ENCODE measurements around the gene FHL2.

The FHL2 gene

DNA sequence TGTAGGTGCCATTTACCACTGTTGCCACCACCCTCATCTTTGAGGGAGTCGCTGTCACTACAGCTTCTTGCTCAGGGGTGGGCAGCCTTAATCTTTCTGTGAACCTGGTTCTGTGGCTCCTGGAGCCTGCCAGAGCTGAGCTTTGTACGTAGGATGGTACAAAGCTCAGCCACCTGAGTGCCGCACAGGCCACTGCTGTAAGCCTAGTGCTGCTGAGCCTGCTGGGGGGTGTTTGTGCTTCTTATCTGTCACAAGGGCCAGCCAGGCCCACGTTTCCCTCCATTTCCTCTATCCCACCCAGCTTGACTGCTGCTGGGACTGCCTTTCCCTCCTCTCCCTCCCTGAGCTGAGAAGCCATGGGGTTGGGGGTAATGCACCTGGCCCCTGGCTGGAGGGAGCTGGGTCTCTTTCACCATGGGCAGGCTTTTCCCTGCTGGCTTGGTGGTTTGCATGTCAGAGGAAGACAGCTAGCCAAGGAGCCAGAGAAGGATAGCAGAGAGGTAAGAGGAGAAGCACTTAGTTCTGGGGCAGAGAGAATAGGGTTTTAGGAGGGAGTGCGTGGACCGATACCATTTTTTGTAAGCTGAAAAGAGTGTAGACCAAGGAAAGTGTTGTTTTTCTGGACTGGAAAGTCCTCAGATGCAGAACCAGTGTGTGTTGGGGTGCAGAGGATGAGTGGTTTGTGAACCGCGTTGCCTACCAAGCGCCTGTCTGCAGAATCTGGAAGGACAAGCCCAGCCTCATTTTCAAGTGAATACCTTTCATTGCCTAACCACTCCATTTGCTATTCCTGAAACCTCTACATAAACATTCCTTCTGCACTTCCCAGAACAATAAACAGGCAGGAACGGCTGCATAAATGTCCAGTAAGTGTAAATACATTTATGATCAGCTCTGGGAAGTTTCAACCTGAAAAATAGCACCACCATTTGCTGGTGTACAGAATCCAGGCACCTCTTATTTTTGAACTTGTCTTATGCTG is 45.1 kb upstream of the FHL2 start:
- no peaks in the 10 kb centered on the region; the same call in 1 of the 2 replicates for H3K27me3 ChIP-seq (replicated peaks; ENCODE audit: control insufficient read depth, insufficient read depth, low read length)
- H3K36me3 ChIP-seq (ENCODE audit: control insufficient read depth, insufficient read depth, low read length) = no peaks in the 10 kb centered on the region
- no peak for DNase-seq (ENCODE audit: extremely low read depth, insufficient read length)
- TF ChIP-seq, protein P1, sequence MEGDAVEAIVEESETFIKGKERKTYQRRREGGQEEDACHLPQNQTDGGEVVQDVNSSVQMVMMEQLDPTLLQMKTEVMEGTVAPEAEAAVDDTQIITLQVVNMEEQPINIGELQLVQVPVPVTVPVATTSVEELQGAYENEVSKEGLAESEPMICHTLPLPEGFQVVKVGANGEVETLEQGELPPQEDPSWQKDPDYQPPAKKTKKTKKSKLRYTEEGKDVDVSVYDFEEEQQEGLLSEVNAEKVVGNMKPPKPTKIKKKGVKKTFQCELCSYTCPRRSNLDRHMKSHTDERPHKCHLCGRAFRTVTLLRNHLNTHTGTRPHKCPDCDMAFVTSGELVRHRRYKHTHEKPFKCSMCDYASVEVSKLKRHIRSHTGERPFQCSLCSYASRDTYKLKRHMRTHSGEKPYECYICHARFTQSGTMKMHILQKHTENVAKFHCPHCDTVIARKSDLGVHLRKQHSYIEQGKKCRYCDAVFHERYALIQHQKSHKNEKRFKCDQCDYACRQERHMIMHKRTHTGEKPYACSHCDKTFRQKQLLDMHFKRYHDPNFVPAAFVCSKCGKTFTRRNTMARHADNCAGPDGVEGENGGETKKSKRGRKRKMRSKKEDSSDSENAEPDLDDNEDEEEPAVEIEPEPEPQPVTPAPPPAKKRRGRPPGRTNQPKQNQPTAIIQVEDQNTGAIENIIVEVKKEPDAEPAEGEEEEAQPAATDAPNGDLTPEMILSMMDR (IDR thresholded peaks at IDR 0.05; ENCODE audit: insufficient read depth, low read length, poor library complexity, severe bottlenecking) = no peak
- H3K4me3 ChIP-seq (replicated peaks; ENCODE audit: low read depth, low read length) = no peak overlapping the region

DNA sequence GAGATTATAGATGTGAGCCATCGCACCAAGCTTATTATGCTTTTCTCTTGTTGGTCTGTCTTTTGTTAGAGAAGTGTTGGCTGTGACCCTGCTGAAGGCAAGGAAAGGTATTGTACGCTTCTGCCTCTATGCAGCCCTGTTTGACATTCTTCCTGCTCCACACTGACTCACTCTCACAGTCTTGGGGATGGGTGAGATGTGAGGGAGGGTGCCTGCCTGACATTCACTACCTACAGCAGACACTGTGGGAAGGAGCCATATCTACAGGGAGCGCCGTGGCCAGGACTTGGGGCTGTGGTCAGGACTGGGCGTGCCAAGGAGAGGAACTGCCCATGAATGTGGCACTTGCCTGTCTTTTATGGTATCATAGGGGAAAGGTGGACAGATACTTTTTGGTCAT is 43.9 kb upstream of the FHL2 start:
- no peak overlapping the region for H3K4me3 ChIP-seq (replicated peaks; ENCODE audit: low read depth, low read length)

GRCh38 chr2:105442056-105442455 is 43.2 kb upstream of the FHL2 start:
- Histone ChIP-seq H3K36me3 (ENCODE audit: control insufficient read depth, insufficient read depth, low read length) (no peaks in the 10 kb centered on the region), H3K27me3 (replicated peaks; ENCODE audit: control insufficient read depth, insufficient read depth, low read length) (peaks cover 1% of the 10 kb centered on the region; the same call in 1 of the 2 replicates), H3K4me3 (replicated peaks; ENCODE audit: low read depth, low read length) (no peak overlapping the region)
- DNase-seq (ENCODE audit: extremely low read depth, insufficient read length) = no peak
- TF ChIP-seq, protein P1 (IDR thresholded peaks at IDR 0.05; ENCODE audit: insufficient read depth, low read length, poor library complexity, severe bottlenecking) = no peak

More for the DNA sequence above, 43.9 kb upstream of the FHL2 start:
- Histone ChIP-seq H3K36me3 (ENCODE audit: control insufficient read depth, insufficient read depth, low read length) (no peaks in the 10 kb centered on the region), H3K27me3 (replicated peaks; ENCODE audit: control insufficient read depth, insufficient read depth, low read length) (peaks cover 1% of the 10 kb centered on the region; the same call in 1 of the 2 replicates)
- DNase-seq (ENCODE audit: extremely low read depth, insufficient read length) = no peak
- TF ChIP-seq, protein P1 (IDR thresholded peaks at IDR 0.05; ENCODE audit: insufficient read depth, low read length, poor library complexity, severe bottlenecking) = no peak

DNA sequence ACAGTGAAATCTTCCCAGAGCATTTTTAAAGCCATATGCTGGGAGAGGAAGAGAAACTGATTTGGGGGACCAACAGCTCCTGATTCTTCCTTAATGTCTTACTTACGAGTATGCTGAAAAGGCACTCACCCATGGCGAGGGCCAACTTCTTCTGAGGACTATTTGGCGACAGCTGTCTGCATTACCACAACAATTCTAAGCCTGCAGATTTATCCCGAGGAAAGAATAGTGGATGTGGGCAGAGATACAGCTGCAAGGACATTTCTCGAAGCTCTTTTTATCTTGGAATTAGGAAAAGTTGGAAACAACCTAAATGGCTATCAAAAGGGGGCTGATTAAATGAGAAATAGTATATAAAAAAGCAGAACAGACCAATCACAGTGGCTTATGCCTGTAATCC is 40.3 kb upstream of the FHL2 start:
- Histone ChIP-seq H3K36me3 (ENCODE audit: control insufficient read depth, insufficient read depth, low read length) (no peaks in the 10 kb centered on the region), H3K27me3 (replicated peaks; ENCODE audit: control insufficient read depth, insufficient read depth, low read length) (peaks cover 1% of the 10 kb centered on the region; the same call in 1 of the 2 replicates), H3K4me3 (replicated peaks; ENCODE audit: low read depth, low read length) (no peak overlapping the region)
- no peak for DNase-seq (ENCODE audit: extremely low read depth, insufficient read length)
- TF ChIP-seq, protein P1 (IDR thresholded peaks at IDR 0.05; ENCODE audit: insufficient read depth, low read length, poor library complexity, severe bottlenecking) = no peak

- peaks cover 1% of the 10 kb centered on the region; the same call in 1 of the 2 replicates for H3K27me3 ChIP-seq (replicated peaks; ENCODE audit: control insufficient read depth, insufficient read depth, low read length)
- TF ChIP-seq, protein P1 (IDR thresholded peaks at IDR 0.05; ENCODE audit: insufficient read depth, low read length, poor library complexity, severe bottlenecking) = no peak
- no peak overlapping the region for H3K4me3 ChIP-seq (replicated peaks; ENCODE audit: low read depth, low read length)
- H3K36me3 ChIP-seq (ENCODE audit: control insufficient read depth, insufficient read depth, low read length) = no peaks in the 10 kb centered on the region
- no peak for DNase-seq (ENCODE audit: extremely low read depth, insufficient read length)
These were observed 39.5 kb upstream of the FHL2 start for GRCh38 chr2:105438104-105438929.
